ENCODE results near the gene PITX1.

Gene PITX1

GRCh38 chr5:135059000-135059923 is 25.2 kb upstream of the PITX1 start:
- no peak for TF ChIP-seq POLR2AphosphoS5 (IDR thresholded peaks at IDR 0.05; ENCODE audit: low read depth, low read length)
- TF ChIP-seq REST (IDR thresholded peaks at IDR 0.05; ENCODE audit: insufficient read depth in 1 of 2, low read depth in 2 of 2, low read length in 2 of 2): peak in 1 of 2 experiments; percentile 80; a peak in 2 of 4 replicates

- TF ChIP-seq REST (IDR thresholded peaks at IDR 0.05; ENCODE audit: insufficient read depth in 1 of 2, low read depth in 2 of 2, low read length in 2 of 2): no peak
- TF ChIP-seq TAF1 (IDR thresholded peaks at IDR 0.05; ENCODE audit: borderline replicate concordance, insufficient read depth, low read length): no peak
- no peak for TF ChIP-seq POLR2AphosphoS5 (IDR thresholded peaks at IDR 0.05; ENCODE audit: low read depth, low read length)
- TF ChIP-seq FOXP2 (optimal IDR thresholded peaks at IDR 0.05; ENCODE audit: borderline replicate concordance, extremely low read depth, extremely low read length, insufficient read depth): no peak
- no peak for TF ChIP-seq SIN3A (IDR thresholded peaks at IDR 0.05; ENCODE audit: borderline replicate concordance, insufficient read depth, low read length)
Measured at GRCh38 chr5:135058331-135058732, 24.3 kb upstream of the PITX1 start.

GRCh38 chr5:135057233-135057632 is 23.2 kb upstream of the PITX1 start:
- TF ChIP-seq FOXP2 (optimal IDR thresholded peaks at IDR 0.05; ENCODE audit: borderline replicate concordance, extremely low read depth, extremely low read length, insufficient read depth): no peak
- TF ChIP-seq TAF1 (IDR thresholded peaks at IDR 0.05; ENCODE audit: borderline replicate concordance, insufficient read depth, low read length): no peak
- TF ChIP-seq POLR2AphosphoS5 (IDR thresholded peaks at IDR 0.05; ENCODE audit: low read depth, low read length): no peak
- TF ChIP-seq SIN3A (IDR thresholded peaks at IDR 0.05; ENCODE audit: borderline replicate concordance, insufficient read depth, low read length): no peak
- TF ChIP-seq REST (IDR thresholded peaks at IDR 0.05; ENCODE audit: insufficient read depth in 1 of 2, low read depth in 2 of 2, low read length in 2 of 2): no peak

- TF ChIP-seq SIN3A (IDR thresholded peaks at IDR 0.05; ENCODE audit: borderline replicate concordance, insufficient read depth, low read length) (no peak), FOXP2 (optimal IDR thresholded peaks at IDR 0.05; ENCODE audit: borderline replicate concordance, extremely low read depth, extremely low read length, insufficient read depth) (no peak), POLR2AphosphoS5 (IDR thresholded peaks at IDR 0.05; ENCODE audit: low read depth, low read length) (no peak), REST (IDR thresholded peaks at IDR 0.05; ENCODE audit: insufficient read depth in 1 of 2, low read depth in 2 of 2, low read length in 2 of 2) (no peak), TAF1 (IDR thresholded peaks at IDR 0.05; ENCODE audit: borderline replicate concordance, insufficient read depth, low read length) (no peak)
Measured at GRCh38 chr5:135056316-135057030, 22.4 kb upstream of the PITX1 start.

Measured in PFSK-1 (cell line).